NCI-H1417 treated with DMSO at 0.1 percent for 48 hours (cell line): ENCODE results near the gene TCAP.

Source experiments
- DNase-seq: peaks from one replicate; lab custom pipeline; 2025; lab: John Stamatoyannopoulos, UW

Gene TCAP

DNA sequence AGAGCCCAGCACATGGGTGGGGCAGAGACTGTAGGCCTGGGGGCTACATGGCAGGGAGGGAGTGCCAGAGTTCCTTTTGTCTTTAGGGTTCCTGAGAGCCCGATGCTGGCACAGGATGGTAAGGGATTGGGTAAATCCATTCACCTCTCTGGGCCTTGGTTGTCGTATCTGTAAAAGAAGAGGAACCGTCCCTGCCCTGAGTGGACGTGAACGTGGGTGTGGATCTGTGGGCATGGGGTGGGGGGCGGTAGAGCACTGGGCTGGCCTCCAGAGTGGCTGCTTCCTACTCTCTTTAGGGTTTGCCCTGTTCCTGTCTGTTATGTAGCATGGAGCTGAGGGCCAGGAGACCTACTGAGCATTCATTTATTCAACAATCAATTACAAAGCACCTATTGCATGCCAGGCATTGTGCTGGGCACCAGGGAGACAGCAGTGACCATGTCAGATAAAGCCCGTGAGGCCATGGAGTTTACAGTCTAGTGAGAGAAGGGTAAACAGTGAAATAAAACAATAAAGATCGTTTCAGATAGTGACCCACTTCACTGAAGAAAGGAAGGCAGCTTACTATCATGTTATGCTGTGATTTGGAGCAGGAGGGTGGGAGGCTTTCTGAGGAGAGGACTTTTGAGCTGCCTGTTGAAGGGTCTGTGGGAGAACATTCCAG lies 13.1 kb upstream of the TCAP start:
- no peak for DNase-seq

GRCh38 chr17:39652587-39653315 lies 12.4 kb upstream of the TCAP start:
- no peak for DNase-seq

- no peak for DNase-seq
Measured at GRCh38 chr17:39653316-39653661, 11.9 kb upstream of the TCAP start.

DNA sequence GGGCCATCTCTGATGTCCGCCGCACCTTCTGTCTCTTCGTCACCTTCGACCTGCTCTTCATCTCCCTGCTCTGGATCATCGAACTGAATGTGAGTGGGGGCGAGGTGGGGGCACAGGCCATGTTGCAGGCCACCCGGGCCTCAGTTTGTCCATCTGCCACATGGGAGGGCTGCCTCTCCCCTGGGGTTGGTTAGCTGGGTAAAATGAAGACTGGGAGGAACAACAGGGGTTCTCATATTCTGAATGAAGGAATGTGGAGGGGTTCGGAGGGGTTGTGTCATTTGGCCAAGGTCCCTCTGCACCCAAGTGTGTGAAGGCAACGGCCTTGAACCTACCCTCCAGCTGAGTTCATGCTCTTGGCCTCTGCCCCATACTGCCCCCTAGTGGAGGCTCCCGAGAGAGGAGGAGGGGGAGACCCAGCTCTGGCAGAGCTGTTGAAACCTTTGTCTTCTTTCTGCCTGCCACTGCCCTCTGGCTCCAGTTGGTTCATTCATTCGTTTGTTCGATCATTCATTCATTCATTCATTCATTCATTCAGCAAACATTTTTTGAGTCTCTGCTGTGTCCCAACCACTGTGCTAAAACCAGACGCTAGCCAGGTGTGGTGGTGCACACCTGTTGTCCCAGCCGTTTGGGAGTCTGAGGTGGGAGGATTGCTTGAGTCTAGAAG lies 11.4 kb upstream of the TCAP start:
- no peak for DNase-seq

- no peak for DNase-seq
Measured at GRCh38 chr17:39655105-39655504, 10.0 kb upstream of the TCAP start.

GRCh38 chr17:39658346-39658745 lies 6.8 kb upstream of the TCAP start:
- DNase-seq: no peak

DNA sequence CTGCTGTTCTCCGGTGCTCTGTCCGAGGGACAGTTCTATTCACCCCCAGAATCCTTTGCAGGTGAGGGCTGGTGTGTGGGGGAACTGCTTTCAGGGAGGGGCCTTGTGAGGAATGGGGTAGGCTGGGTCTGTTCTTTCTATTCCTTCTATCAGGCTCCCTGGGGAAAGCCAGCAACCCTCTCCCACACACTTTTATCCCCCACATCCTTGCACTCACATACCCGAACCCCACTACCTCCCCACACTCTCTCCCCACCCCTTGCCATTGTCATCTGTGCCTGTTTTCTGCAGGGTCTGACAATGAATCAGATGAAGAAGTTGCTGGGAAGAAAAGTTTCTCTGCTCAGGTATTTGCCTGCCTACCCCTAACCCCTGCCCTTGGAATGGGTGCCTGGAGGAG lies 6.4 kb upstream of the TCAP start:
- DNase-seq: no peak

DNA sequence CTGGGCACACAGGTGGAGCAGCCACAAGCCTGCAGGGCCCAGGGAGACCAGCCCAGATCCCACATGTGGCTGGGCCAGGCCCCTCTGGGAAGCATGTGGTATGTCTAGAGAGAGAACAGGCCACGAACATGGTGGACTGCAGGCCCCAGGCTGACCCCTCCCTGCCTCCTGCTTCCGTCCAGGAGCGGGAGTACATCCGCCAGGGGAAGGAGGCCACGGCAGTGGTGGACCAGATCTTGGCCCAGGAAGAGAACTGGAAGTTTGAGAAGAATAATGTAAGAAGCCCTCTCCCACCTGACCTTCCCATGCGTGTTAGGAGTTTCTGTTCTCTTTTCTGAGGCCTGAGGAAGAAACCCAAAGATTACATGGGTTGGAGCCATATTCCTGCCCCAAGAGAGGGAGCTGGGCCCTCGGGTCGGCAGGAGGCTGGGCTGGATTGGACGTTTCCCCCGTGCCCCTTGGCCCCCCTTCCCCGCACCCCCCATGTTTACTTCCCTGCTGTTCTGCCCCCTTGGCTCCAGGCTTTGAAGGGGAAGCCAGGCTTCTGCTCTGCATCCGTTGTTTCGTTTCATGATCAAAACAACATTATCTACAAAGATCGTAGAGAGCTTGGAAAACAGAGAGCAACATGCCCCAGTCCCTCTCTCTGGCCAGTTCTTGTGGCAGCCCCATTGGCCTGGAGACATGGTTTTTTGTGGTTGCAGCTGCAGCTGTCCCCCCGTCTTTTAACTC lies 5.7 kb upstream of the TCAP start:
- DNase-seq: no peak

DNA sequence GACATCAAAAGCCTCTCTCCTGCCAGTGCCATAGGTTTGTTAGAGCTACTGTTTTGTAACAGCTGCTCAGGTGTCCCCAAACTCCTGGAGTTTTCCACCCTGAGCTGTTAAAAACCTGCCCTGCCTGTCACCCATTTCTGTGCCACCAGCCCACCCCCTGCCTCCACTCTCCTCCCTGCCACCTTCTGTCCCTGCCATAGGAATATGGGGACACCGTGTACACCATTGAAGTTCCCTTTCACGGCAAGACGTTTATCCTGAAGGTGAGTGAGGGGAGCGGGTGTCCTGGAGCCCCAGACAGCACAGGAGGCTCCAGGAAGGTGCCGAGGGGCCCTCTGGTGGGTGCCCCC lies 5.2 kb upstream of the TCAP start:
- no peak for DNase-seq

DNA sequence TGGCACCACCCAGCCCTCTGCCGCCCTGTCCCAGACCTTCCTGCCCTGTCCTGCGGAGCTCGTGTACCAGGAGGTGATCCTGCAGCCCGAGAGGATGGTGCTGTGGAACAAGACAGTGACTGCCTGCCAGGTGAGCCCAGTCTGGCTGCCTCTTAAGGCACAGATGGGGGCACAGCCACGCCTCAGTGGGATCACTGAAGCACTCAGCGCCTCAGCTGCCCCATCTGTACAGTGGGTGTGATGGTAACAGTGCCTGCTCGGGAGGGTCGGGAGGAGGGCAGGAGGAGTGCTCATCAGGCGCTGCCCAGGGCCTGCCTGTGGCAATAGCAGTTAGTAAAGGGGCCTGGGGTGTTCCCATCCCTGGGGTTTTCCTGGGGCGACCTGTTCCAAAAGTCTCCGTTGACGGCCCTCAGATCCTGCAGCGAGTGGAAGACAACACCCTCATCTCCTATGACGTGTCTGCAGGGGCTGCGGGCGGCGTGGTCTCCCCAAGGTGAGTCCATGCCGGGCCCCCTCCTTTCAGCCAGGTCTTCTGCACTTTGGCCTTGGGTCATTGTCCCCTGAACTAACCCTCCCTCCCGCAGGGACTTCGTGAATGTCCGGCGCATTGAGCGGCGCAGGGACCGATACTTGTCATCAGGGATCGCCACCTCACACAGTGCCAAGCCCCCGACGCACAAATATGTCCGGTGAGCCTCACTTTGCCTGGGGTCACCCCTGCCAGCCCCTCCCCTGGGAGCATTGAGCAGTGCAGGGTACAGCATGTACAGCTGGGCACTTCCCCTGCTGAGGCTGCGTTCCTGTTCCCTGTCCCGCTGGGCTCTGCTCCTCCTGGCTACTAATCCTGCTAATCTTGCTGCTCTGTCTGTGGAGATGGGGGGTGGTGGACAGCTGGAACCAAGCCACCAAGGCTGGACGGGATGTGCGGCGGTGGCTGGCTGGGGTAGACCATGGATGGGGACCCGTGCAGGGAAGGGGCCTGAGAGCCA lies 4.5 kb upstream of the TCAP start:
- DNase-seq: no peak

DNA sequence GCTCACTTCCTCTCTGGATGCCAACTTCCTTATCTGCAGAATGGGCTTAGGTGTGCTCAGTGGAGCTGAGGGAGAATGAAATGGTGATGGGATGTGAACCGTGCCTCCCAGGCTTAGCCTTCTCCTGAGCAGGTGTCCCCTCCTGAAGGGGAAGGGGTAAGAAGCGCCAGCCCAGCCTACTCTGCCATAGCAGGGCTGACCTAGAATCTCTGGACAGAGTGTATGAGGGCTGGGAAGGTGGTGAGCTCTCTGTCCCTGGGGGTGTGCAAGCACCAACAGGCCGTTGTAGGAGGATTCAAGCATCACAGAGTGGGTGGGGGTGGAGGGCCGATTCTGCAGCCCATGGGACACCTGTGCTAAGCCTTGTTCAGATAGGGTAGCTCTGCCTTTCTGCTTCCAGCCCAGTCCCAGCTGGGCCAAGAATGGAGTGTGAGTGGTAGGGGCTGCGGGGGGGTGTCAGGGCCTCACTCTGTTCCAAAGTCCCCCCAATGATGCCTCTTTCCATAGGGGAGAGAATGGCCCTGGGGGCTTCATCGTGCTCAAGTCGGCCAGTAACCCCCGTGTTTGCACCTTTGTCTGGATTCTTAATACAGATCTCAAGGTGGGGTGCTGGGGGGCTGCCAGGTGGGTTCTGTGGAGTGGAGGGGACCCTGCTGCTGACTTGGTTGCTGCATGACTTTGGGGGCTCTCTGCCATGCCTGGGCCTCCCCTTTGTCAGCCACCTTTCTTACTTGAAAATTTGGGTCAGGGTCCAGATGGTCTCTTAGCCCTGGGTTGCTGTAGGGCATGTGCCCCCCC lies 3.2 kb upstream of the TCAP start:
- no peak for DNase-seq

DNA sequence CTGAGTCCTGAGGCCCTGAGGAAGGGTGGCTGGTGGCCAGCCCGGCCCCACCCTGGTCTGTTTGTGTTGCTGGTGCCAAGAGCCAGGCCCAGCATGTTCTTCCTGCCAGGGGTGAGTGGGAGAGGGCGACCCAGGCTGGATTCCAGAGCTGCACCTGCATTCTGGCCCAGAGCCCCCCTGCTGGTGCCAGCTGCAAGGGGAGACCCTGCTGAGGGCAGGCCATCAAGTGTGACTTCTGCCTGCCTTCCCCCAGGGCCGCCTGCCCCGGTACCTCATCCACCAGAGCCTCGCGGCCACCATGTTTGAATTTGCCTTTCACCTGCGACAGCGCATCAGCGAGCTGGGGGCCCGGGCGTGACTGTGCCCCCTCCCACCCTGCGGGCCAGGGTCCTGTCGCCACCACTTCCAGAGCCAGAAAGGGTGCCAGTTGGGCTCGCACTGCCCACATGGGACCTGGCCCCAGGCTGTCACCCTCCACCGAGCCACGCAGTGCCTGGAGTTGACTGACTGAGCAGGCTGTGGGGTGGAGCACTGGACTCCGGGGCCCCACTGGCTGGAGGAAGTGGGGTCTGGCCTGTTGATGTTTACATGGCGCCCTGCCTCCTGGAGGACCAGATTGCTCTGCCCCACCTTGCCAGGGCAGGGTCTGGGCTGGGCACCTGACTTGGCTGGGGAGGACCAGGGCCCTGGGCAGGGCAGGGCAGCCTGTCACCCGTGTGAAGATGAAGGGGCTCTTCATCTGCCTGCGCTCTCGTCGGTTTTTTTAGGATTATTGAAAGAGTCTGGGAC lies 2.4 kb upstream of the TCAP start:
- no peak for DNase-seq

DNA sequence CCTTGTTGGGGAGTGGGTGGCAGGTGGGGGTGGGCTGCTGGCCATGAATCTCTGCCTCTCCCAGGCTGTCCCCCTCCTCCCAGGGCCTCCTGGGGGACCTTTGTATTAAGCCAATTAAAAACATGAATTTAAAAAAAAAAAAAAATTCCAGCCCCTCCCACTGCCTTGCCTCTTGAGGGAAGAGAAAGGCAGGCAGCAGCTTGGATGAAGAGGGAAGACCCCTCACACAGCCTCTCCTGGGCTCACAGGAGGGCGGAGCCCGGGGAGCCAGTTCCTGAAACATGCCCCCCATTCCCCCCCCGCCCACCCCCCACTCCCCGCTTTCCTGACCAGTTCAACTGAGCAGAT lies 1.8 kb upstream of the TCAP start:
- DNase-seq: no peak

DNA sequence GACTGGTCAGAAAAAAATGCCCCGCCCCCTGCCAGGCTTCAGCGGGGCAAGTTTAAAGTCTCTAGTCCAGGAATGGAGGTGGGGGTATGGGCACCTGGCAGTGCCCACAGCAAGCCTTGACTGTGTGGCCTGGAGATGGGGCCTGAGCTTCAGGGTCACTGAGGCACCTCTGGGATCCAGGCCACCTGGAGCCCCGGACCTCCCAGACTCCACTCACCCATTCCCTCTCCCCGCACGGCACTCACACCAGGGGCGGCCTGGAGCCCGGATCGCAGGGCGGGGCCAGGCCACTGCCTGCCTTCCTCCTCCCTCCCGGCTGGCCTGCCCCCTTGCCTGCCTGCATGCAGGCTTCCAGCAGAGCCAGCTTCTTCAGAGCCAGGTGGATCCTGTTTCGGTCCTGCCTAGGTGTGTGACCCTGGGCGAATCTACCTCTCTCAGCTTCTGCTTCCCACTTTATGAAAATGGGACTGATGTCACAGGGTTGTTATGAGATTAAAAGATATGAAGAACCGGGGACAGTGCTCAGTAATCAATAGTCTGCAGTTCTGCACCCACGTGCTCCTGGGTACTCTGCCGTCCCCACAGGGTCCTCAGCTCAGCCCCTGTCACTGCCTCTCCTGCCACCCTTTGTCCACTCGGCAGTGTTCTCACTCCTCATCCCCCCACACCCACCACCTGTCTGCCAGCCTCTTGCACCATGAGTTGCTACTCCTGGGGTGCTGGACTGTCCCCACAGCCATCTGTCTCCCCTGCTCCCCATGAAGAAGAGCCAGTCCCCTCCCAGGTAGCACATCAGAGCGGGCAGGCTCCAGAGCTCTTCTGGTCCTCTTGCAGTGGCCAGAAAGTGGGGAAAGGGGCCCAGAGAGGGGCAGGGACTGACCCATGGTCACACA lies 1.2 kb upstream of the TCAP start:
- DNase-seq: no peak

- no peak for DNase-seq
Measured at GRCh38 chr17:39665642-39666224, 584 bp downstream of the TCAP start.

DNA sequence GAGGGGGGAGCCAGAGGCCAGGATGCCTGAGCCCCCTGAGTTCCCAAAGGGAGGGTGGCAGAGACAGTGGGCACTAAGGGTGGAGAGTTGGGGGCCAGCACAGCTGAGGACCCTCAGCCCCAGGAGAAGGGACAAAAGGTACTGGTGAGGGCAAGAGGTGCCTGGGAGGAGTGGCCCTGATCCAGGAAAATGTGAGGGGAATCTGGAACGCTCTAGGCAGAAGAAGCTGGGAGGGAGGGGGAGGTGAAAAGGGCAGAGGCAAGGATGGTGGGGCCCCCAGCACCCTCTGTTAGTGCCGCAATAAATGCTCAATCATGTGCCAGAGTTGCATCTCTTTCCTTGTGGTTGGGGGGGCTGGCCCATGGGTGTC lies 1.1 kb downstream of the TCAP start:
- no peak for DNase-seq

- no peak for DNase-seq
Measured at GRCh38 chr17:39666601-39667261, 1.6 kb downstream of the TCAP start.

- no peak for DNase-seq
Measured at GRCh38 chr17:39667262-39667944, 2.3 kb downstream of the TCAP start.
